Liver (tissue), 9 donors: ENCODE data around the gene ASB12. TPM values are rescaled to one million over a fixed set of nuclear protein-coding genes. Genes with fewer than 3 reads are reported as not detected.

Source experiments
- DNase-seq: peaks from one replicate; pipeline ENCODE4 v3.0.0-alpha.2; 2017; ENCODE audit warnings: low spot score
- H3K27ac ChIP-seq, 2 donors: one replicate each; pipeline ENCODE4 v1.7.0; 2013; ENCODE audit warnings: inconsistent platforms in 2 of 2, low read length in 2 of 2, control low read depth in 1 of 2, low read depth in 1 of 2, mild to moderate bottlenecking in 1 of 2
- H3K27me3 ChIP-seq, 4 donors: one replicate each; pipeline versions ENCODE4 v1.6.1 to v1.7.0; 2013; ENCODE audit warnings: low read length in 3 of 4, inconsistent platforms in 1 of 4, mild to moderate bottlenecking in 1 of 4, moderate library complexity in 1 of 4; ENCODE audit not compliant: control insufficient read depth in 4 of 4, insufficient read depth in 4 of 4
- H3K36me3 ChIP-seq, 4 donors: one replicate each; pipeline versions ENCODE4 v1.6.1 to v1.7.0; 2013; ENCODE audit warnings: low read length in 3 of 4, mild to moderate bottlenecking in 3 of 4, low read depth in 1 of 4, moderate library complexity in 1 of 4; ENCODE audit not compliant: control insufficient read depth in 4 of 4, insufficient read depth in 3 of 4
- H3K4me1 ChIP-seq, 4 donors: one replicate each; pipeline versions ENCODE4 v1.6.1 to v1.7.0; 2013; ENCODE audit warnings: low read length in 3 of 4, mild to moderate bottlenecking in 3 of 4, moderate library complexity in 1 of 4; ENCODE audit not compliant: control insufficient read depth in 4 of 4, insufficient read depth in 4 of 4
- H3K4me3 ChIP-seq, 3 donors: one replicate each; pipeline versions ENCODE4 v1.6.1 to v1.7.0; 2013; ENCODE audit warnings: low read length in 3 of 3, control low read depth in 1 of 3, low read depth in 1 of 3, mild to moderate bottlenecking in 1 of 3
- H3K9ac ChIP-seq, 2 donors: one replicate each; pipeline ENCODE4 v1.7.0; 2013; ENCODE audit warnings: low read length in 2 of 2, mild to moderate bottlenecking in 2 of 2, moderate library complexity in 2 of 2, control low read depth in 1 of 2, low read depth in 1 of 2
- H3K9me3 ChIP-seq, 4 donors: one replicate each; pipeline versions ENCODE4 v1.6.1 to v1.7.0; 2013; ENCODE audit warnings: low read length in 3 of 4; ENCODE audit not compliant: control insufficient read depth in 4 of 4
- EGR1 ChIP-seq, 2 donors: IDR thresholded peaks; 2 replicates each; pipeline ENCODE4 v1.6.1; 2016 to 2018; ENCODE audit warnings: antibody characterized with exemption in 2 of 2, low read depth in 2 of 2
- FOXA1 ChIP-seq: IDR thresholded peaks from 2 replicates; pipeline ENCODE4 v1.6.1; 2016; ENCODE audit warnings: antibody characterized with exemption
- FOXA2 ChIP-seq: IDR thresholded peaks from 2 replicates; pipeline ENCODE4 v1.6.1; 2016; ENCODE audit warnings: antibody characterized with exemption
- GABPA ChIP-seq, 2 donors: IDR thresholded peaks in 1 of 2; conservative IDR thresholded peaks in 1 of 2; 2 replicates each; pipeline ENCODE4 v1.6.1; 2016; ENCODE audit warnings: antibody characterized with exemption in 2 of 2, mild to moderate bottlenecking in 1 of 2, moderate library complexity in 1 of 2
- HNF4A ChIP-seq, 2 donors: conservative IDR thresholded peaks; 2 replicates each; pipeline ENCODE4 v1.6.1; 2016; ENCODE audit warnings: antibody characterized with exemption in 2 of 2, mild to moderate bottlenecking in 2 of 2
- HNF4G ChIP-seq: IDR thresholded peaks from 2 replicates; pipeline ENCODE4 v1.6.1; 2016; ENCODE audit warnings: antibody characterized with exemption
- JUND ChIP-seq, 2 donors: IDR thresholded peaks; 2 replicates each; pipeline ENCODE4 v1.6.1; 2016; ENCODE audit warnings: antibody characterized with exemption in 2 of 2
- MAX ChIP-seq: IDR thresholded peaks from 2 replicates; pipeline ENCODE4 v1.6.1; 2016; ENCODE audit warnings: antibody characterized with exemption
- NR2F2 ChIP-seq: IDR thresholded peaks from 2 replicates; pipeline ENCODE4 v1.6.1; 2016; ENCODE audit warnings: antibody characterized with exemption
- RAD21 ChIP-seq, 2 donors: IDR thresholded peaks; 2 replicates each; pipeline ENCODE4 v1.6.1; 2016; ENCODE audit warnings: antibody characterized with exemption in 2 of 2, mild to moderate bottlenecking in 2 of 2
- REST ChIP-seq: IDR thresholded peaks from 2 replicates; pipeline ENCODE4 v1.6.1; 2016; ENCODE audit warnings: antibody characterized with exemption, mild to moderate bottlenecking
- RXRA ChIP-seq, 2 donors: IDR thresholded peaks; 2 replicates each; pipeline ENCODE4 v1.6.1; 2017 to 2018; ENCODE audit warnings: antibody characterized with exemption in 2 of 2, mild to moderate bottlenecking in 1 of 2
- SP1 ChIP-seq: IDR thresholded peaks from 2 replicates; pipeline ENCODE4 v1.6.1; 2018; ENCODE audit warnings: antibody characterized with exemption, mild to moderate bottlenecking
- TAF1 ChIP-seq: conservative IDR thresholded peaks from 2 replicates; pipeline ENCODE4 v1.6.1; 2016; ENCODE audit warnings: antibody characterized with exemption, mild to moderate bottlenecking
- YY1 ChIP-seq: IDR thresholded peaks from 2 replicates; pipeline ENCODE4 v1.6.1; 2016; ENCODE audit warnings: antibody characterized with exemption, mild to moderate bottlenecking
- ZBTB33 ChIP-seq: IDR thresholded peaks from 2 replicates; pipeline ENCODE4 v1.6.1; 2016; ENCODE audit warnings: antibody characterized with exemption
- WGBS: extraction: QIAGEN DNeasy Blood & Tissue Kit; methylation state at CpG from one replicate; pipeline ENCODE4 v1.1.7; 2013; 5-methylcytosine and 5-hydroxymethylcytosine counted together
- polyA plus RNA-seq, 2 donors: library from polyadenylated mRNA; stranded (reverse) in 1 of 2; unstranded in 1 of 2; fragments of 200-250 nt in 1 of 2; fragments of >200 nt in 1 of 2; fragmentation: Nextera tagmentation in 1 of 2; extraction: Ambion mirVana in 1 of 2; gene quantifications; one replicate each; pipeline versions ENCODE4 v1.2.1 to v1.2.3, GENCODE V29; 2013 to 2015
- total RNA-seq, 2 donors: library from RNA; depleted of rRNA; stranded (reverse); fragments of >200 nt; gene quantifications; one replicate each; pipeline ENCODE4 v1.2.3, GENCODE V29; 2014
- donor health status: healthy.
- donor health status: healthy.
- donor health status: healthy.
- donor health status: healthy.
- donor health status: healthy.

Gene ASB12
- total RNA-seq = not detected
- under 1 TPM in 1 of 2 donors, not detected in 1; 0.03 TPM for polyA plus RNA-seq

GRCh38 chrX:64230123-64230970 is at the start of gene ASB12:
TSS of gene ASB12 (minus strand) at chrX:64230607. CDS start at chrX:64225650, 4,957 bp downstream.
- Histone ChIP-seq H3K27ac (no peak within 1 kb of the TSS), H3K27me3 (no peaks in the 10 kb centered on the region), H3K36me3 (no peaks in the 10 kb centered on the region), H3K4me3 (no peak within 1 kb of the TSS), H3K9ac (no peak within 1 kb of the TSS), H3K4me1 (no peaks in the 10 kb centered on the region), H3K9me3 (no peaks in the 10 kb centered on the region)
- DNase-seq = no peak
- TF ChIP-seq HNF4G = no peak
- TF ChIP-seq YY1 = no peak
- WGBS = 81% methylated on average over 17 of the region's 17 CpGs

GRCh38 chrX:64265265-64265664 is 34.9 kb upstream of the ASB12 start:
- TF ChIP-seq FOXA2 = no peak
- TF ChIP-seq SP1 = no peak
- no peak for TF ChIP-seq EGR1 (IDR thresholded peaks at IDR 0.05; ENCODE audit: low read depth in 2 of 2)
- no peak for TF ChIP-seq JUND (IDR thresholded peaks at IDR 0.05)
- no peak for TF ChIP-seq RAD21 (IDR thresholded peaks at IDR 0.05)
- TF ChIP-seq TAF1 = no peak
- no peak for TF ChIP-seq GABPA (IDR thresholded peaks at IDR 0.05 in 1 of 2, conservative IDR thresholded peaks at IDR 0.05 in 1 of 2)
- TF ChIP-seq YY1 = no peak
- TF ChIP-seq HNF4G = no peak
- no peak for TF ChIP-seq FOXA1
- DNase-seq = no peak

GRCh38 chrX:64229154-64229553 is 1.3 kb downstream of the ASB12 start:
- no peaks in the 10 kb centered on the region for H3K9me3 ChIP-seq
- TF ChIP-seq EGR1 (IDR thresholded peaks at IDR 0.05; ENCODE audit: low read depth in 2 of 2) = no peak
- TF ChIP-seq SP1 = no peak
- TF ChIP-seq MAX = no peak
- H3K4me1 ChIP-seq = no peaks in the 10 kb centered on the region
- H3K27ac ChIP-seq = no peak overlapping the region
- DNase-seq = no peak
- WGBS = 51% methylated on average over 3 of the region's 3 CpGs
- H3K4me3 ChIP-seq = no peak overlapping the region
- H3K36me3 ChIP-seq = no peaks in the 10 kb centered on the region
- no peak overlapping the region for H3K9ac ChIP-seq
- no peaks in the 10 kb centered on the region for H3K27me3 ChIP-seq

More at GRCh38 chrX:64265265-64265664, 34.9 kb upstream of the ASB12 start:
- no peak overlapping the region for H3K9ac ChIP-seq
- no peaks in the 10 kb centered on the region for H3K4me1 ChIP-seq
- no peaks in the 10 kb centered on the region for H3K27me3 ChIP-seq
- no peaks in the 10 kb centered on the region for H3K9me3 ChIP-seq
- H3K4me3 ChIP-seq = no peak overlapping the region
- no peaks in the 10 kb centered on the region for H3K36me3 ChIP-seq
- no peak overlapping the region for H3K27ac ChIP-seq

GRCh38 chrX:64218023-64218422 is 12.4 kb downstream of the ASB12 start:
- Histone ChIP-seq H3K9me3 (no peaks in the 10 kb centered on the region), H3K36me3 (no peaks in the 10 kb centered on the region), H3K27ac (no peak overlapping the region), H3K9ac (no peak overlapping the region), H3K27me3 (no peaks in the 10 kb centered on the region), H3K4me1 (no peaks in the 10 kb centered on the region), H3K4me3 (no peak overlapping the region)
- WGBS = 98% methylated on average over 4 of the region's 4 CpGs
- no peak for DNase-seq
- TF ChIP-seq MAX = no peak
- TF ChIP-seq RXRA (IDR thresholded peaks at IDR 0.05) = no peak
- no peak for TF ChIP-seq FOXA1
- no peak for TF ChIP-seq HNF4G
- TF ChIP-seq JUND (IDR thresholded peaks at IDR 0.05) = no peak
- TF ChIP-seq HNF4A (conservative IDR thresholded peaks at IDR 0.05) = no peak
- no peak for TF ChIP-seq FOXA2
- TF ChIP-seq TAF1 = no peak
- no peak for TF ChIP-seq YY1
- TF ChIP-seq GABPA (IDR thresholded peaks at IDR 0.05 in 1 of 2, conservative IDR thresholded peaks at IDR 0.05 in 1 of 2) = no peak
- no peak for TF ChIP-seq REST
- TF ChIP-seq NR2F2 = no peak
- TF ChIP-seq ZBTB33 = no peak
- no peak for TF ChIP-seq RAD21 (IDR thresholded peaks at IDR 0.05)
